Left lung (tissue), 10 donors: Measurements from ENCODE around the gene FIS1. TPM values are rescaled to one million over a fixed set of nuclear protein-coding genes. Genes with fewer than 3 reads are reported as not detected.
"Not testable (repeated sequence)": the region's sequence is repeated elsewhere in the genome, so short reads cannot be mapped to it uniquely, and the experiment has no call there.

Experiments used
- ATAC-seq: fragments of 200-7000 bp; cut with Tn5 transposase; one replicate; pipeline ENCODE4 v1.9.1; 2020; ENCODE audit warnings: moderate library complexity
- DNase-seq, 4 donors: peaks; one replicate each; pipeline ENCODE4 v3.0.0-alpha.2; 2013 to 2020
- H3K27ac ChIP-seq, 2 donors: fragments of 200-600 bp; sonication (generic) in 1 of 2; one replicate each; pipeline versions ENCODE4 v1.5.0 to v1.8.0; 2020 to 2021
- H3K27me3 ChIP-seq, 2 donors: fragments of 200-600 bp; sonication (generic) in 1 of 2; one replicate each; pipeline versions ENCODE4 v1.5.0 to v1.8.0; 2020 to 2021
- H3K36me3 ChIP-seq, 2 donors: fragments of 200-600 bp; sonication (generic) in 1 of 2; one replicate each; pipeline versions ENCODE4 v1.5.0 to v1.8.0; 2020 to 2021
- H3K4me1 ChIP-seq, 2 donors: fragments of 200-600 bp; one replicate each; pipeline ENCODE4 v1.8.0; 2021
- H3K4me3 ChIP-seq, 2 donors: fragments of 200-600 bp; sonication (generic) in 1 of 2; one replicate each; pipeline versions ENCODE4 v1.5.0 to v1.8.0; 2020 to 2021; ENCODE audit warnings: mild to moderate bottlenecking in 1 of 2
- H3K9me3 ChIP-seq, 2 donors: fragments of 200-600 bp; sonication (generic) in 1 of 2; one replicate each; pipeline versions ENCODE4 v1.5.0 to v1.8.0; 2020 to 2021
- intact Hi-C, 2 donors: fragments of 100-400 bp; cut with DNase I; formaldehyde crosslinking; loops; one replicate each; pipeline versions ENCODE4 v1.11.2 to v1.14.2; 2022
- polyA plus RNA-seq, 6 donors: library from polyadenylated mRNA; unstranded; fragments of 120-200 nt; gene quantifications; one replicate each; pipeline ENCODE4 v1.2.1, GENCODE V29; 2013; ENCODE audit not compliant: insufficient read length in 6 of 6
- total RNA-seq, 2 donors: library from RNA; stranded (reverse); fragmentation: NEBNext Ultra II Directional; extraction: Animal tissue kit (Norgen Biotek cat#: 25700); gene quantifications; one replicate each; pipeline ENCODE4 v1.2.1, GENCODE V29; 2021
- TF ChIP-seq, protein P1 (sequence below), 2 donors: fragments of 200-600 bp; sonication (generic) in 1 of 2; IDR thresholded peaks; one replicate each; pipeline versions ENCODE4 v1.5.0 to v1.8.0; 2021; ENCODE audit warnings: antibody characterized with exemption in 2 of 2
- donor health status: DM: no; HTN: yes; CAD: no.
- donor health status: DM: no; HTN: no; CAD: no.

FIS1 gene
- total and polyA plus RNA-seq, 8 donors = 116 to 148 (median 132) TPM

GRCh38 chr7:101207459-101207858, 37.4 kb downstream of the FIS1 start:
- Histone ChIP-seq H3K36me3 (peaks cover 0 to 69% of the 10 kb centered on the region in 2 donors), H3K9me3 (no peaks in the 10 kb centered on the region), H3K27ac (no peak overlapping the region), H3K4me3 (no peak overlapping the region), H3K4me1 (peaks cover 0 to 4% of the 10 kb centered on the region in 2 donors), H3K27me3 (peaks cover 6 to 16% of the 10 kb centered on the region in 2 donors)
- intact Hi-C loops = no loop called here
- TF ChIP-seq, protein P1, sequence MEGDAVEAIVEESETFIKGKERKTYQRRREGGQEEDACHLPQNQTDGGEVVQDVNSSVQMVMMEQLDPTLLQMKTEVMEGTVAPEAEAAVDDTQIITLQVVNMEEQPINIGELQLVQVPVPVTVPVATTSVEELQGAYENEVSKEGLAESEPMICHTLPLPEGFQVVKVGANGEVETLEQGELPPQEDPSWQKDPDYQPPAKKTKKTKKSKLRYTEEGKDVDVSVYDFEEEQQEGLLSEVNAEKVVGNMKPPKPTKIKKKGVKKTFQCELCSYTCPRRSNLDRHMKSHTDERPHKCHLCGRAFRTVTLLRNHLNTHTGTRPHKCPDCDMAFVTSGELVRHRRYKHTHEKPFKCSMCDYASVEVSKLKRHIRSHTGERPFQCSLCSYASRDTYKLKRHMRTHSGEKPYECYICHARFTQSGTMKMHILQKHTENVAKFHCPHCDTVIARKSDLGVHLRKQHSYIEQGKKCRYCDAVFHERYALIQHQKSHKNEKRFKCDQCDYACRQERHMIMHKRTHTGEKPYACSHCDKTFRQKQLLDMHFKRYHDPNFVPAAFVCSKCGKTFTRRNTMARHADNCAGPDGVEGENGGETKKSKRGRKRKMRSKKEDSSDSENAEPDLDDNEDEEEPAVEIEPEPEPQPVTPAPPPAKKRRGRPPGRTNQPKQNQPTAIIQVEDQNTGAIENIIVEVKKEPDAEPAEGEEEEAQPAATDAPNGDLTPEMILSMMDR (IDR thresholded peaks at IDR 0.05) = no peak
- DNase-seq (no peak), ATAC-seq (no peak)

DNA sequence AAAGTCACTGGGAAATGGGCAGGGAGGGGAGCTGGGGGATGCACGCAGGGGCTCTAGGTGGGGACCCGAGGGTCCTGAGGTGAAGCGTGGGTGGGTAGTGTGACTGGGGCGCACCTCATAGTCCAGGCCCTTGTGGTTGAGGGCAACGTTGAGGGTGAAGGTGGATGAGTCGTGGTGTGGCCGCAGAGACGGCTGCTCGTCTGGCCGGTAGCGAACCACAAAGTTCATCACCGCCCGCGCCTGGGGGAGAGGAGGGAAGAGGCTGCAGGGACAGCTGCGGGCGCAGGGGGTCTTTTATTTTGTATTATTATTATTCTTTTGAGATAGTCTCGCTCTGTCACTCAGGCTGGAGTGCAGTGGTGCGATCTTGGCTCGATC, 38.2 kb downstream of the FIS1 start:
- Histone ChIP-seq H3K36me3 (peaks cover 0 to 61% of the 10 kb centered on the region in 2 donors), H3K4me1 (peaks cover 0 to 4% of the 10 kb centered on the region in 2 donors), H3K27ac (no peak overlapping the region), H3K4me3 (no peak overlapping the region), H3K27me3 (peaks cover 14 to 24% of the 10 kb centered on the region in 2 donors), H3K9me3 (no peaks in the 10 kb centered on the region)
- DNase-seq (no peak), ATAC-seq (no peak)
- TF ChIP-seq, protein P1 (IDR thresholded peaks at IDR 0.05) = no peak
- intact Hi-C loops = no loop called here

DNA sequence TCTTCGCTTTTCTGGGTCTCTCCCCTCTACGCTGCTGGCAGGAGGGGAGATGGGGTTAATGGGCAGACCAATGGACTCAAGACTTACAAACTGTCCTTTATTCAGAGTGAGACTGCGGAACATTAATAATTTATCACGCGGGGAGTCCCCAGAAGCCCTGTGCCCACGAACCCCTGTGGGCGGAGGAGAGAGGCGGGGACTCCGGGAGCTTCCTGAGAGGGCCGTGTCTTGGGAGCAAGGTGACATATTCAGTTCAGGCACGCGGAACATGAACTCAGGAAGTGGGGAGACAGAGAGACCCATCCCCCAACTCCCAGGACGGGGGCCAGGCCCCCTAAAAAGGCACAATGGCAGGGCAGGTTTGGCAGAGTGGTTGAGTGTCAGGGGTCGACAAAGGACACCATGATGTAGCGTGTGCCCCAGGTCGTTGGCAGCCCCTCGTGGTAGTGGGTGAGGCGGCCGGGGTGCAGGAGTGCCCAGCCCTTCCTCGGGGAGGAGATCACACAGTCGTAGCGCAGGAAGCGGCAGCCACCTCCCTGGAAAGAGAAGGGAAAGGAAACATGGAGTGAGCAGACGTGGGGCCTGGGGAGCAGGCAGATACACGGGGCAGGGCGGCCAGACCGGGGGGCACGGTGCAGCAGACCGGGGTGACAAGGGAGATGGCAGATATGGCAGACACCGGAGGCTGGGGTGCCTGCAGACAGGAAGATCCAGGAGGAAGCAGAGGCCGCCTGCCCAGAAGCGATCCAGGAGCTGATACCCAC, 38.8 kb downstream of the FIS1 start:
- Histone ChIP-seq H3K27ac (no peak overlapping the region), H3K36me3 (peaks cover 0 to 55% of the 10 kb centered on the region in 2 donors), H3K4me1 (peaks cover 0 to 4% of the 10 kb centered on the region in 2 donors), H3K4me3 (no peak overlapping the region), H3K27me3 (peaks cover 19 to 29% of the 10 kb centered on the region in 2 donors), H3K9me3 (no peaks in the 10 kb centered on the region)
- no peak for DNase-seq
- intact Hi-C loops = no loop called here
- TF ChIP-seq, protein P1 (IDR thresholded peaks at IDR 0.05) = no peak
- ATAC-seq = no peak

GRCh38 chr7:101203740-101204738, 40.8 kb downstream of the FIS1 start:
- H3K27ac ChIP-seq, intact Hi-C loops, H3K4me3 ChIP-seq, H3K4me1 ChIP-seq, ATAC-seq, H3K9me3 ChIP-seq, DNase-seq: not testable (repeated sequence)
- Histone ChIP-seq H3K36me3 (peaks cover 0 to 34% of the 10 kb centered on the region in 2 donors), H3K27me3 (peaks cover 27 to 50% of the 10 kb centered on the region in 2 donors)

GRCh38 chr7:101202603-101202918, 42.3 kb downstream of the FIS1 start:
- intact Hi-C loops = no loop called here
- H3K27ac ChIP-seq = no peak overlapping the region
- DNase-seq = no peak
- no peak for ATAC-seq
- no peak overlapping the region for H3K4me3 ChIP-seq
- TF ChIP-seq, protein P1 (IDR thresholded peaks at IDR 0.05) = no peak
- H3K4me1 ChIP-seq = peaks cover 0 to 4% of the 10 kb centered on the region in 2 donors
- peaks cover 0 to 20% of the 10 kb centered on the region in 2 donors for H3K36me3 ChIP-seq
- H3K9me3 ChIP-seq = no peaks in the 10 kb centered on the region
- H3K27me3 ChIP-seq = peaks cover 27 to 65% of the 10 kb centered on the region in 2 donors
